GM12878 (cell line): ENCODE data around the gene ACSF2. TPM values are rescaled to one million over a fixed set of nuclear protein-coding genes. Genes with fewer than 3 reads are reported as not detected.

Experiments
- ASH2L ChIP-seq: fragments of 300-600, 200-600 bp; sonication (generic); IDR thresholded peaks from 2 replicates; pipeline ENCODE4 v1.6.1; 2017; ENCODE audit warnings: low read depth, mild to moderate bottlenecking, borderline replicate concordance
- BCL11A ChIP-seq: IDR thresholded peaks from 2 replicates; pipeline ENCODE4 v1.6.1; 2011; ENCODE audit warnings: low read depth, low read length
- BMI1 ChIP-seq: fragments of 450-650 bp; IDR thresholded peaks from 2 replicates; pipeline ENCODE4 v1.6.1; 2016; ENCODE audit warnings: mild to moderate bottlenecking, moderate library complexity, borderline replicate concordance
- CREM ChIP-seq: IDR thresholded peaks from 2 replicates; pipeline ENCODE4 v1.6.1; 2014; ENCODE audit warnings: antibody characterized with exemption, low read depth
- KAT2A ChIP-seq: conservative IDR thresholded peaks from 2 replicates; pipeline ENCODE4 v1.6.1; 2011; ENCODE audit warnings: low read depth, low read length; ENCODE audit not compliant: control insufficient read depth
- NFYA ChIP-seq: IDR thresholded peaks from 2 replicates; pipeline ENCODE4 v1.6.1; 2011; ENCODE audit warnings: low read depth, mild to moderate bottlenecking, low read length, improper control_type of control experiment, borderline replicate concordance
- PAX5 ChIP-seq: IDR thresholded peaks from 2 replicates; pipeline ENCODE4 v1.6.1; 2011; ENCODE audit warnings: low read depth, low read length, borderline replicate concordance
- POLR2A ChIP-seq: IDR thresholded peaks from 2 replicates; pipeline ENCODE4 v1.6.1; 2011; ENCODE audit warnings: low read depth, mild to moderate bottlenecking, low read length
- RFX5 ChIP-seq: IDR thresholded peaks from 2 replicates; pipeline ENCODE4 v1.6.1; 2011; ENCODE audit warnings: low read depth, low read length, improper control_type of control experiment
- SIX5 ChIP-seq: IDR thresholded peaks from 2 replicates; pipeline ENCODE4 v1.6.1; 2011; ENCODE audit warnings: mild to moderate bottlenecking, low read depth, low read length, moderate library complexity; ENCODE audit not compliant: severe bottlenecking
- SMAD1 ChIP-seq: fragments of 450-650 bp; IDR thresholded peaks from 2 replicates; pipeline ENCODE4 v1.6.1; 2018; ENCODE audit warnings: mild to moderate bottlenecking, low read depth; ENCODE audit not compliant: partially characterized antibody
- SMAD5 ChIP-seq: IDR thresholded peaks from 2 replicates; pipeline ENCODE4 v1.6.1; 2016; ENCODE audit warnings: antibody characterized with exemption, low read depth
- SREBF2 ChIP-seq: IDR thresholded peaks from 2 replicates; pipeline ENCODE4 v1.6.1; 2012; ENCODE audit warnings: mild to moderate bottlenecking, low read length
- ZNF217 ChIP-seq: fragments of 450-650 bp; IDR thresholded peaks from 2 replicates; pipeline ENCODE4 v1.6.1; 2017; ENCODE audit warnings: antibody characterized with exemption, mild to moderate bottlenecking
- ZNF24 ChIP-seq: fragments of 450-650 bp; IDR thresholded peaks from 2 replicates; pipeline ENCODE4 v1.6.1; 2017; ENCODE audit warnings: antibody characterized with exemption, mild to moderate bottlenecking
- polyA plus RNA-seq, 11 experiments: library from polyadenylated mRNA; depleted of rRNA in 4 of 11; unstranded in 6 of 11; stranded (reverse) in 5 of 11; fragments of >200 nt; fragmentation: Nextera tagmentation in 4 of 11; fragmentation: Illumina TruSeq in 1 of 11; extraction: Ambion mirVana in 4 of 11; extraction: Trizol in 1 of 11; gene quantifications; 1 replicate in 1 of 11; 2 replicates in 10 of 11; pipeline versions ENCODE4 v1.2.1 to v1.2.3, GENCODE V29; 2011 to 2016; ENCODE audit warnings: inconsistent platforms in 2 of 11, missing spikeins in 2 of 11, low read depth in 1 of 11
- total RNA-seq, 4 experiments: library from RNA; depleted of rRNA in 3 of 4; stranded (reverse); fragments of >200 nt in 3 of 4; fragmentation: Illumina TruSeq in 1 of 4; extraction: Trizol in 1 of 4; gene quantifications; 2 replicates each; pipeline versions ENCODE4 v1.2.1 to v1.2.3, GENCODE V29; 2013 to 2021
- TF ChIP-seq, protein P1 (sequence below): fragments of 450-650 bp; IDR thresholded peaks from 2 replicates; pipeline ENCODE4 v1.6.1; 2016; ENCODE audit warnings: mild to moderate bottlenecking
- TF ChIP-seq, protein P2 (sequence below): fragments of 450-650 bp; IDR thresholded peaks from 2 replicates; pipeline ENCODE4 v1.6.1; 2014; ENCODE audit warnings: mild to moderate bottlenecking
- TF ChIP-seq, protein P3 (sequence below): fragments of 150-350 bp; IDR thresholded peaks from 2 replicates; pipeline ENCODE4 v1.6.1; 2014; ENCODE audit warnings: mild to moderate bottlenecking, low read depth, low read length
- TF ChIP-seq, protein P4 (sequence below): IDR thresholded peaks from 2 replicates; pipeline ENCODE4 v1.6.1; 2011; ENCODE audit warnings: low read depth, mild to moderate bottlenecking, low read length, moderate library complexity, borderline replicate concordance; ENCODE audit errors: extremely low read depth
- TF ChIP-seq, protein P5 (sequence below): fragments of 450-650 bp; IDR thresholded peaks from 2 replicates; pipeline ENCODE4 v1.6.1; 2016; ENCODE audit warnings: mild to moderate bottlenecking
- TF ChIP-seq, protein P6 (sequence below): fragments of 150-350 bp; IDR thresholded peaks from 2 replicates; pipeline ENCODE4 v1.6.1; 2016; ENCODE audit warnings: low read depth, low read length

The ACSF2 gene
- total and polyA plus RNA-seq, 10 of the 15 experiments (the other 5 are each of a cell fraction or from before 2014, with no cell fraction given) = 7.1 to 32.8 (median 16.8) TPM

DNA sequence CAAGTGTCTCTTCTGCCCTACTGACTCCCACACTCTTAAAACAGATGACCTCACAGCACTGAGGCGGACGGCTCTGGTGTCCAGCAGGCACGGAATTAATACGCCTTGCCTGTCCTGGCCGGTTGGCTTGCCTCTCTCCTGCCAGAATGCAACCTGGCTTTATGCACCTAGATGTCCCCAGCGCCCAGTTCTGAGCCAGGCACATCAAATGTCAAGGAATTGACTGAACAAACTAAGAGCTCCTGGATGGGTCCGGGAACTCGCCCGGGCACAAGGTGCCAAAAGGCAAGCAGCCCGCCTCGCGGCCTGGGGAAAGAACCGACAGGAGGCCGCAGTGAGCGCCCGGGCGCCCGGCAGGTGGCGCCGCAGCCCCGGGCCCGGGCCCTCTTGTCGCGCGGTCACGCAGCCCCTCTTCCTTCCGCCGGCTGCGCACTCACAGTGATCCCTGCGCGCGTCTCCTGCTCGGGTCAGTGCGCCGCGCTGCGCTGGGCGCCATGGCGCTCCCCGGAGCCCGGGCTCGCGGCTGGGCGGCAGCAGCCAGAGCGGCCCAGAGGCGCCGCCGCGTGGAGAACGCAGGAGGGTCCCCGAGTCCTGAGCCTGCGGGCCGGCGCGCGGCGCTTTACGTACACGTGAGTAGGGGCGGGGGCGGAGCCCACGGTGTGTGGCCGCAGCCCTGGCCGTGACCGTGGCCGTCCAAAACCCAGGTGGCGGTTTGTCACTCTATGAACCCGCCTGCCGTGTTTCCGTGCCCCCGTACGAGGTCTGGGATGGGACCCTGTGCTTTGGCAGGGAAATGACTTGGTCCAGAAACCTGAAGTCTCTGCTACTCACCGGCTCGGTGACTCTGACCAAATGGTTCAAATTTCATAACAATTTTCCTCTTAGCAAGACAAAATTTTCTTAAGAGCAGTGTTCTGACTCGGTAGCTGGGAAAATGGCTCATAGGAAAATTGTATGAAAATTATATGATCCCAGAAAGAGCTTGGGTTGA, 52.7 kb downstream of the ACSF2 start, which contains the start of gene RSAD1 (continued):
- TF ChIP-seq, protein P1, sequence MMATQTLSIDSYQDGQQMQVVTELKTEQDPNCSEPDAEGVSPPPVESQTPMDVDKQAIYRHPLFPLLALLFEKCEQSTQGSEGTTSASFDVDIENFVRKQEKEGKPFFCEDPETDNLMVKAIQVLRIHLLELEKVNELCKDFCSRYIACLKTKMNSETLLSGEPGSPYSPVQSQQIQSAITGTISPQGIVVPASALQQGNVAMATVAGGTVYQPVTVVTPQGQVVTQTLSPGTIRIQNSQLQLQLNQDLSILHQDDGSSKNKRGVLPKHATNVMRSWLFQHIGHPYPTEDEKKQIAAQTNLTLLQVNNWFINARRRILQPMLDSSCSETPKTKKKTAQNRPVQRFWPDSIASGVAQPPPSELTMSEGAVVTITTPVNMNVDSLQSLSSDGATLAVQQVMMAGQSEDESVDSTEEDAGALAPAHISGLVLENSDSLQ = no peak
- TF ChIP-seq SMAD5 (0 out of 2 replicates have a peak, but pooled peaks have one; percentile 17), SMAD1 (no peak), NFYA (no peak), ZNF24 (peak; percentile 84), ASH2L (0 out of 2 replicates have a peak, but pooled peaks have one; percentile 17), RFX5 (no peak), SREBF2 (no peak), CREM (no peak), PAX5 (0 out of 2 replicates have a peak, but pooled peaks have one; percentile 71), BCL11A (no peak), BMI1 (no peak), KAT2A (no peak), SIX5 (no peak), POLR2A (peak; percentile 96), ZNF217 (peak; percentile 77)
- TF ChIP-seq, protein P2, sequence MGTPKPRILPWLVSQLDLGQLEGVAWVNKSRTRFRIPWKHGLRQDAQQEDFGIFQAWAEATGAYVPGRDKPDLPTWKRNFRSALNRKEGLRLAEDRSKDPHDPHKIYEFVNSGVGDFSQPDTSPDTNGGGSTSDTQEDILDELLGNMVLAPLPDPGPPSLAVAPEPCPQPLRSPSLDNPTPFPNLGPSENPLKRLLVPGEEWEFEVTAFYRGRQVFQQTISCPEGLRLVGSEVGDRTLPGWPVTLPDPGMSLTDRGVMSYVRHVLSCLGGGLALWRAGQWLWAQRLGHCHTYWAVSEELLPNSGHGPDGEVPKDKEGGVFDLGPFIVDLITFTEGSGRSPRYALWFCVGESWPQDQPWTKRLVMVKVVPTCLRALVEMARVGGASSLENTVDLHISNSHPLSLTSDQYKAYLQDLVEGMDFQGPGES = peak; percentile 54; the same call in 1 of the 2 replicates
- TF ChIP-seq, protein P3, sequence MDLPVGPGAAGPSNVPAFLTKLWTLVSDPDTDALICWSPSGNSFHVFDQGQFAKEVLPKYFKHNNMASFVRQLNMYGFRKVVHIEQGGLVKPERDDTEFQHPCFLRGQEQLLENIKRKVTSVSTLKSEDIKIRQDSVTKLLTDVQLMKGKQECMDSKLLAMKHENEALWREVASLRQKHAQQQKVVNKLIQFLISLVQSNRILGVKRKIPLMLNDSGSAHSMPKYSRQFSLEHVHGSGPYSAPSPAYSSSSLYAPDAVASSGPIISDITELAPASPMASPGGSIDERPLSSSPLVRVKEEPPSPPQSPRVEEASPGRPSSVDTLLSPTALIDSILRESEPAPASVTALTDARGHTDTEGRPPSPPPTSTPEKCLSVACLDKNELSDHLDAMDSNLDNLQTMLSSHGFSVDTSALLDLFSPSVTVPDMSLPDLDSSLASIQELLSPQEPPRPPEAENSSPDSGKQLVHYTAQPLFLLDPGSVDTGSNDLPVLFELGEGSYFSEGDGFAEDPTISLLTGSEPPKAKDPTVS = no peak
- TF ChIP-seq, protein P4, sequence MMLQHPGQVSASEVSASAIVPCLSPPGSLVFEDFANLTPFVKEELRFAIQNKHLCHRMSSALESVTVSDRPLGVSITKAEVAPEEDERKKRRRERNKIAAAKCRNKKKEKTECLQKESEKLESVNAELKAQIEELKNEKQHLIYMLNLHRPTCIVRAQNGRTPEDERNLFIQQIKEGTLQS = peak; percentile 7; the same call in 1 of the 2 replicates
- TF ChIP-seq, protein P5, sequence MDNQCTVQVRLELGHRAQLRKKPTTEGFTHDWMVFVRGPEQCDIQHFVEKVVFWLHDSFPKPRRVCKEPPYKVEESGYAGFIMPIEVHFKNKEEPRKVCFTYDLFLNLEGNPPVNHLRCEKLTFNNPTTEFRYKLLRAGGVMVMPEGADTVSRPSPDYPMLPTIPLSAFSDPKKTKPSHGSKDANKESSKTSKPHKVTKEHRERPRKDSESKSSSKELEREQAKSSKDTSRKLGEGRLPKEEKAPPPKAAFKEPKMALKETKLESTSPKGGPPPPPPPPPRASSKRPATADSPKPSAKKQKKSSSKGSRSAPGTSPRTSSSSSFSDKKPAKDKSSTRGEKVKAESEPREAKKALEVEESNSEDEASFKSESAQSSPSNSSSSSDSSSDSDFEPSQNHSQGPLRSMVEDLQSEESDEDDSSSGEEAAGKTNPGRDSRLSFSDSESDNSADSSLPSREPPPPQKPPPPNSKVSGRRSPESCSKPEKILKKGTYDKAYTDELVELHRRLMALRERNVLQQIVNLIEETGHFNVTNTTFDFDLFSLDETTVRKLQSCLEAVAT = peak; percentile 97
- TF ChIP-seq, protein P6, sequence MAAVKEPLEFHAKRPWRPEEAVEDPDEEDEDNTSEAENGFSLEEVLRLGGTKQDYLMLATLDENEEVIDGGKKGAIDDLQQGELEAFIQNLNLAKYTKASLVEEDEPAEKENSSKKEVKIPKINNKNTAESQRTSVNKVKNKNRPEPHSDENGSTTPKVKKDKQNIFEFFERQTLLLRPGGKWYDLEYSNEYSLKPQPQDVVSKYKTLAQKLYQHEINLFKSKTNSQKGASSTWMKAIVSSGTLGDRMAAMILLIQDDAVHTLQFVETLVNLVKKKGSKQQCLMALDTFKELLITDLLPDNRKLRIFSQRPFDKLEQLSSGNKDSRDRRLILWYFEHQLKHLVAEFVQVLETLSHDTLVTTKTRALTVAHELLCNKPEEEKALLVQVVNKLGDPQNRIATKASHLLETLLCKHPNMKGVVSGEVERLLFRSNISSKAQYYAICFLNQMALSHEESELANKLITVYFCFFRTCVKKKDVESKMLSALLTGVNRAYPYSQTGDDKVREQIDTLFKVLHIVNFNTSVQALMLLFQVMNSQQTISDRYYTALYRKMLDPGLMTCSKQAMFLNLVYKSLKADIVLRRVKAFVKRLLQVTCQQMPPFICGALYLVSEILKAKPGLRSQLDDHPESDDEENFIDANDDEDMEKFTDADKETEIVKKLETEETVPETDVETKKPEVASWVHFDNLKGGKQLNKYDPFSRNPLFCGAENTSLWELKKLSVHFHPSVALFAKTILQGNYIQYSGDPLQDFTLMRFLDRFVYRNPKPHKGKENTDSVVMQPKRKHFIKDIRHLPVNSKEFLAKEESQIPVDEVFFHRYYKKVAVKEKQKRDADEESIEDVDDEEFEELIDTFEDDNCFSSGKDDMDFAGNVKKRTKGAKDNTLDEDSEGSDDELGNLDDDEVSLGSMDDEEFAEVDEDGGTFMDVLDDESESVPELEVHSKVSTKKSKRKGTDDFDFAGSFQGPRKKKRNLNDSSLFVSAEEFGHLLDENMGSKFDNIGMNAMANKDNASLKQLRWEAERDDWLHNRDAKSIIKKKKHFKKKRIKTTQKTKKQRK = no peak
